GM18498 (cell line): Measurements from ENCODE around the gene SSX1.
"Not testable (repeated sequence)": the region's sequence is repeated elsewhere in the genome, so short reads cannot be mapped to it uniquely, and the experiment has no call there.

ENCODE experiments used
- ATAC-seq: cut with Tn5 transposase; IDR thresholded peaks from one replicate; pipeline ENCODE4 v1.9.1; 2021; ENCODE audit warnings: mild to moderate bottlenecking, moderate library complexity; ENCODE audit not compliant: unreplicated experiment

Gene SSX1

GRCh38 chrX:48255062-48255796 is at the start of gene SSX1:
Gene SSX1, plus strand, starts transcription at chrX:48255392. Its CDS starts 1,850 bp downstream, at chrX:48257242.
- not testable (repeated sequence) for ATAC-seq

DNA sequence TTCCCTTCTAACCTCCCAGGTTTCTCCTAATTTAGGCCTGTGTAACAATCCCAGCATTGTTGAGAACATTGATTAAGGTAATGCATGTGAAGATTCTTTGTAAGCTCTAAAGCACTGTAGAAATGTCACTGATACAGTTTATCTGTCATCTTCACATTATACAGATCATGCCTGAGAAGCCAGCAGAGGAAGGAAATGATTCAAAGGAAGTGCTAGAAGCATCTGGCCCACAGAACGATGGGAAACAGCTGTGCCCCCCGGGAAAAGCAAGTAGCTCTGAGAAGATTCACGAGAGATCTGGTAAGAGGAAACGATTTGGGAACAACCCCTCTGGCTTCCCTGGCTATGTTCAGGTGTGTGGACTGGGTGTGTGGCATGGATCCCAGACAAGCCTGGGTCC is 40.9 kb upstream of the SSX1 start:
- not testable (repeated sequence) for ATAC-seq

GRCh38 chrX:48224196-48224595 is 31.0 kb upstream of the SSX1 start:
- ATAC-seq = not testable (repeated sequence)

DNA sequence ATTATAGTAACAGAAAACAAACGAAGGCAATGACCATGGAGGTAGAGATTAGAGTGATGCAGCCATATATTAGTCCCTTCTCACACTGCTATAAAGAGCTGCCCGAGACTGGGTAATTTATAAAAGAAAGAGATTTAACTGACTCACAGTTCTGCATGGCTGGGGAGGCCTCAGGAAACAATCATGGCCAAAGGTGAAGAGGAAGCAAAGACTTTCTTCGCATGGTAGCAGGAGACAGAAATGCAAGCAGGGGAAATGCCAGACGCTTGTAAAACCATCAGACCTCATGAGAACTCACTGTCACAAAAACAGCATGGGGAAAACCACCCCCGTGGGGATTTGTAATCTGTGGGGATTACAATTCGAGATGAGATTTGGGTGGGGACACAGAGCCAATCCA is 2.2 kb upstream of the SSX1 start:
- ATAC-seq = not testable (repeated sequence)

- not testable (repeated sequence) for ATAC-seq
These were observed 19.2 kb downstream of the SSX1 start for GRCh38 chrX:48274365-48274764.

GRCh38 chrX:48278958-48279357 is 23.8 kb downstream of the SSX1 start:
- ATAC-seq = no peak

DNA sequence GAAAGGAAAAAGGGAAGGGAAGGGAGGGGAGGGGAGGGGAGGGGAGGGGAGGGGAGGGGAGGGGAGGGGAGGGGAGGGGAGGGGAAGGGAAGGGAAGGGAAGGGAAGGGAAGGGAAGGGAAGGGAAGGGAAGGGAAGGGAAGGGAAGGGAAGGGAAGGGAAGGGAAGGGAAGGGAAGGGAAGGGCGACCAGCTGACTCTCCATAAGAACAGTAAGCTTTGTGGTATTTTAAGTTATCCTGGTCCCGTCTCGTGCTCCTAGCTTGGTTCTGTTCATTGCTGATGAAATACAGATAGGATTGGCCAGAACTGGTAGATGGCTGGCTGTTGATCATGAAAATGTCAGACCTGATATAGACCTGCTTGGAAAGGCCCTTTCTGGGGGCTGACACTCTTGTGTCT is 25.5 kb downstream of the SSX1 start:
- ATAC-seq = not testable (repeated sequence)

- ATAC-seq = no peak
These were observed 51.0 kb downstream of the SSX1 start for GRCh38 chrX:48306175-48306574.

GRCh38 chrX:48313996-48314395 is 58.8 kb downstream of the SSX1 start:
- ATAC-seq = not testable (repeated sequence)
